HG03135 (cell line): ENCODE measurements around the gene IDI1.
"Not testable (repeated sequence)": the region's sequence is repeated elsewhere in the genome, so short reads cannot be mapped to it uniquely, and the experiment has no call there.

Source experiments
- ATAC-seq: cut with Tn5 transposase; IDR thresholded peaks from one replicate; pipeline ENCODE4 v1.9.1; 2021; ENCODE audit warnings: mild to moderate bottlenecking, moderate library complexity; ENCODE audit not compliant: unreplicated experiment

Gene IDI1

DNA sequence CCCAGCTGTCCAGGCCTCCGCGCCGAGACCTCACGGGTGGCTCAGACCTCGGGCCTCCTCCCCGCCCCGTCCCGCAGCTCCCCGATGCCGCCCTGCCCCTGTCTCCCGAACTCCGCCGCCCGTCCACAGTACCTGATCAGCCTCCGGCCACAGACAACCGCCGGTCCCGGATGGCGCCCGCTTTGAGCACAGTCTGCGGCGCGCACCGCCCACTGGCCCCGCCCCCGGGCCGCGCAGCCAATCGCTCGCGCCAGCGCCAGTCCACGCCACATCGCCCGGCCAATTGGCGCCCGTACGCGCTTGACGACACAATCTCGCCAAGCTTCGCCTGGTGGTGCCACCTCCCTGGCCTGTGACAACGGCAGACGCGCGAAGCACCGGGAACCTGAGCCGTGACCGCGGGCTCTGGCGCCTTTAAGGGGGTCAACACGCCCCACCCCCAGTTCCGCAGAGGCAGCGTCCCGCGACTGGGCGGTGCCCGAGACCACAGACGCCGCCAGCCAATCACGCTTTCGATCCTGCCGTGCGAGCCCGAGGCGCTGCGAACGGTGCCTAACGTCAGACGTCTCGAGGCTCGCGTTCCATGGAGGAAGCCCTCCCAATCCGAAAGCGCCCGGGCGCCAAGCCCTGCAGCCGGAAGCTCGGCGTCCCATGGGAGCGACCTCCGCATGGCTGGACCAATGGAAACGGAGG lies at the start of gene IDI1:
Gene IDI1 (minus strand): TSS at position 388 of the 693 bp plus-strand sequence. CDS start 116 bp downstream, at position 272.
- ATAC-seq: peak; percentile 80

DNA sequence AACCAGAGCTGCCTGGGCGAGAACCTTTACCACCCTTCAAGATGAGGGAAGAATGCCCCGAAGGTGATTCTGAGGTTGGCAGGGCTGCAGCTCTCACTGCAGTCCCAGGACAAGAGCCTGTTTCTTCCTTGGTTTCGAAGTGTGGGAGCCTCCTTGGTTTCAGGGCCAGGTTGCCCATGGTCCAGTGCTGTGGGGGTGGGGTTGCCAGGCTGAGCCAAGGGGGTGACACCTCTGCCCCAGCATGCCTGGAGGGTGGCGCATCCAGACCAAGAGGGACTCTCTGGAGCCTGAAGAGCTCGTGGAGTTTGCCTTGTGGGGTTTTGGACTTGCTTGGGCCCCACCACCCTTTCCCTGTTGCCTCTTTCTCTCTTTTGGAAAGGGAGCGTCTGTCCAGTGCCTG lies 48.5 kb upstream of the IDI1 start:
- no peak for ATAC-seq

DNA sequence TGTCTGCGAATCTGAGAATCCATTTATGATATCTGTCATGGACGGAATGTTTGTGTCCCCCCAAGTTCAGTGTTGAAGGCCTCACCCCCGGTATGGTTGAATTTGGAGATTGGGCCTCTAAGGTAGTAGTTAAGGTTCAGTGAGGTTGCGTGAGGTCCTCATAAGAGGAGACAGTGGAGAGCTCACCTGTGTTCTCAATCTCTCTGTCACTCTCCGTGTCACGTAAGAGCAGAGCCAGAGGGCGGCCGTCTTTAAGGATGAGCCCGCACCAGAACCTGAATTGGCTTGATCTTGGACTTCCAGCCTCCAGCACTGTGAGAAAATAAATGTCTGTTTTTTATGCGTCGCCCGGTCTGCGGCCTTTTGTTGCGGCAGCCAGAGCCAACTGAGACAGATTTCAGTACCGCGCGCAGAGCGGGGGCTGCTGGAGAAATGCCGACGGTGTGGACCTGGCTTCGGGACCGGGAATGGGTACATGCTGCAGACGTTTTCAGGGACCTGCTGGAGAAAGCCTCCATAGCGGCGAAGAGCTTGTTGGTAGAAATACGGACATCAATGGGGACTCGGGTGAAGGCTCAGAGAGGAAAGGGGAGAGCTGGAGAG lies 47.5 kb upstream of the IDI1 start:
- ATAC-seq: no peak

DNA sequence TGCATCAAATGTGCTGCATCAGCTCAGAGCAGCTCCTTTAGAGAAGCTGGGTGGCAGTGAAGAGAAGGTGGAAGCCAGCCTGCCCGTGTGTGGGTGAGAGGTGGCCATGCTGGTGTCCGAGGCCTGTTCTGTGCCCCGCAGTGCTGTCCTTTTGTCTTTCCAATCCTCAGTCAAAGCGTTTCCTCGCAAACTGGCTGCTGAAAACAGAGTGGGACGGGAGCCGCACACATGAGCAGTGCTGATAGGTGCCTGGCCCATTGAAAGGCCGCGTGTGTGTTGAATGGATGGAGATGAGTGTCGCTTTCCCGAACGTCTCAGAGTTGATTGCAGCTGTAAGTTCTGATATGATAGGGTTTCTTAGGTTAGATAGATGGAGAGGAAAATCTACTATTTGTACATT lies 46.6 kb upstream of the IDI1 start:
- ATAC-seq: no peak

DNA sequence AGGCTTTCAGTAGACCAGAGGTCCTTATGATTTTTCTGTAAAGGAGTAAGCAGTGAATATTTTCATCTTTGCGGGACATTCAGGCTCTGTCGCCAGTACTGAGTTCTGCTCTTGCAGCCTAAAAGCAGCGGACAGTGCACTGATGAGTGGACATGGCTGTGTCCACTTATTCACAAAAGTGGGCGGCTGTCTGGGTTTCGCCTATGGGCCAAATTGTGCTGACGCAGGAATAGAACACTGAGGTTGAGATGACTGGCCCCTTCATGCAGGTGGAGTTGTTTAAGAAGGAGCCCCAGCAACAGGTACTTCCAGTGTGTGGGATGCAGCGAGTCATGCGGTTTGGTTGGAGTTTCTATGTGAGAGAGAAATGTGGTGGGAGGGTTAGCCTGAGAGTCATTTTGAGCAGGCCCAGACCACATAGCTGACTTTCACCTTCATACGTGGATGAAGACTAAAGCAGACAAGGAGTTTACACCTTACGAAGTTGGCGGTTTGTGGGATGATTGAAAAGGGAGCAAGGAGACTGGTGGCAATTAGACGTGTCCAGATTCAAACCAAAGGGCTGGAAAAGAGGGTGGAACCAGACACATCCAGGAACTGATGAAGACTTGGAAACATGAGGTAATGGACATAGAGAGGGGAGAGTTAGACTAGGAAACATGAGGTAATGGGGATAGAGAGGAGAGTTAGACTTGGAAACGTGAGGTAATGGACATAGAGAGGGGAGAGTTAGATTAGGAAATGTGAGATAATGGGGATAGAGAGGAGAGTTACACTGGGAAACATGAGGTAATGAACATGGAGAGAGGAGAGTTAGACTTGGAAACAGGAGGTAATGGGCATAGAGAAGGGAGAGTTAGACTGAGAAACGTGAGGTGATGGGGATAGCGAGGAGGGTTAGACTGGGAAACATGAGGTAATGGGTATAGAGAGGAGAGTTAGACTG lies 45.5 kb upstream of the IDI1 start:
- ATAC-seq: no peak

DNA sequence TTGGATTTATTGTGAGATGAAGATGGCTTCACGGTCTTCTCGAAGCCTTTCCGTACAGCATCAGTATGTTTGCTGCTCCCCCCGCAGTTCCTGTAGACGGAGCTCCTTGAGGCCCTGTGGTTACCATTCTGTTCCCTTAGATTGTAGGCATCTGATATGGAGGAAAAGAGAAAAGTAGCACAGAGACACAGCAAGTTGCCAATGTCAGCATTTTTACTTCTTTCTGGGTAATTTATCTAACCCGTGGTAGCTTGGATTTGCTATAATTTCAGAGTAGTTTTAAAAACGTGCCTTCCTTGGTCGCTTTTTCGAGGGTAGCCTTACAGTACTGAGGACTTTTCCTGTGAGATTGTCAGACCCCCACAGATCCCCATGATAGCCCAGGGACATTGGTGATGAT lies 44.8 kb upstream of the IDI1 start:
- no peak for ATAC-seq

DNA sequence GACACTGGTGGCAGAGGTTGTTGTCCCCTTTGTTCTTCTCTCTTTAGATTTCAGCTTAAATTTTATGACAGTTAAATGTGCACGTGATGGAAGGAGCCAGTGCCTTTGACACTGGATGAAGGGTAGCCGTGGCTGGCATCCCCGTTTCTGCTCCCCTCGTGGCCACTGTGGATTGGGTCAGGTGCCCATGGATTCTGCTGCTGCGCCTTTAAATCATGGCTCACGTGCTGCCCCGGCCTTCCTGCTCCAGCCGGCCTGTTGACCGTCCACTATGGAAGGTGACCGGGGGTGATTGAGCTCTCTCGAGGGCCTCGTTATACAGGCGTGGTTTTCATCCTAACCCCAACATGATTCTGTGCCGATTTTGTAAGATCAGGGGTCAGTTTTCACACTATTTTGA lies 41.8 kb upstream of the IDI1 start:
- no peak for ATAC-seq

DNA sequence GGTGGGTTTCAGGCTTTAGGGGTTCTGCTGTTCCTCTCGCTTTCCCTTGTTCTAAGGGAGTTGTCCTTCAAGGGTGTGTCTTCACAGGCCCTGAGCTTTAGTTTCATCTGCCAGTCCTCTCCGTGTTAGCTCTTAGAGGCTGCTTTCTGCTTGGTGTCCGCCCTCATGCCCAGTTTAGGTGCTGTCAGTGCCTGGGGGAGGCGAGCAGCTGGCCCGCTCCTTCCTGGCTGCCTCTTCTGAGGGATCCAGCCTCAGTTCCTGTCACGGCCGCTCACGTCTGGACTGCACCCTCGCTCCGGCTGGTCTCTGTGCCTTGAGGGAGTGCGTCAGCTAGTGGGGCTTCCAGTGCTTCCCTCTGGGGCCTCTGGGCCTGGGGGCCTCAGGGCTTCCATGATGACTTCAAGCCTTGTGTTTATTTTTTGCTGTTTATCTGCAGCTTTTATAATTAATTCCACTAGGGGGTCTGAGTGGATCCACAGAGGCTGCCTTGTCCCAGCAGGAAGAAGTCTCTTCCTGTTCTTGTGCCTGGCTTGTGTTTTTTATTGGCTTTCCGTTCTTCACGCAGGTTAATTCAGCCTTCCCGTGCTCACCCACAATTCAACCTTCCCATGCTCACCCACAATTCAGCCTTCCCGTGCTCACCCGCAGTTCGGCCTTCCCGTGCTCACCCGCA lies 40.2 kb upstream of the IDI1 start:
- no peak for ATAC-seq

DNA sequence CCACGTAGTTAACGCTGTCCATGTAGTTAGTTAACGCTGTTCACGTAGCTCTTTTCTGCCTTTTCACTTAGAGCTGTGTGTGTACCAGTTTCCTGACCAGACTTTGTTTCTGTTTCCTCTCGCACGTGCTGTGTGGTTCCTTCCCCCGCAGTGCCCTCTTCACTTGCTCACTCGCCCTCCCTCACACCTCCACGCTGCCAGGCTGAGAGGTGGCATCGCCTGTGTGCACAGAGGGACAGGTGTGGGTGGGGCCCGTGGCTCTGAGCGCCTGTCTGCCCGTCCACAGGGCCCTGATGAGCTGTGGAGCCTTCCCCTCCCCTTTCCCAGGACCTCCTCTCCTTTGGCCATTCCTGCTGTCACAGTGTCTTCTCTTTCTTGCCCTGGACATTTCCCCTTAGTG lies 37.9 kb upstream of the IDI1 start:
- no peak for ATAC-seq

DNA sequence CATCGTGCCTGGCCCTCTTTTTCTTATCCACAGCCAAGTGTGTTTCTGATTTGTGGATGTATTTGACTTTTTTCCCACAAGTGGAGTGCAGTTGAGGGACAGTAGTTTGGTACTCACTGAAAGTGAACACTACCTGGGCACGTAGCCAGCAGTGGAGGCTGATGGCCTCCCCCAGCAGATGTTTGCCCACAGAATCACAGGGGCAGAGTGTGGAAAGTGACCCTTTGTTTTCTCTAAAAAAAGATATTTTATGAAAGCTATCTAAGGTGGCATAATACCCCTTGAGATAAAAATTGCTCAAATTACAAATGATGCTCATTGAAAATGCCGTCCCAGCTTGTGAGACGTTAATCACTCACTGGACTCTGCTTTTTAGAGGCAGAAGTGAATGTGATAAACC lies 36.3 kb upstream of the IDI1 start:
- no peak for ATAC-seq

DNA sequence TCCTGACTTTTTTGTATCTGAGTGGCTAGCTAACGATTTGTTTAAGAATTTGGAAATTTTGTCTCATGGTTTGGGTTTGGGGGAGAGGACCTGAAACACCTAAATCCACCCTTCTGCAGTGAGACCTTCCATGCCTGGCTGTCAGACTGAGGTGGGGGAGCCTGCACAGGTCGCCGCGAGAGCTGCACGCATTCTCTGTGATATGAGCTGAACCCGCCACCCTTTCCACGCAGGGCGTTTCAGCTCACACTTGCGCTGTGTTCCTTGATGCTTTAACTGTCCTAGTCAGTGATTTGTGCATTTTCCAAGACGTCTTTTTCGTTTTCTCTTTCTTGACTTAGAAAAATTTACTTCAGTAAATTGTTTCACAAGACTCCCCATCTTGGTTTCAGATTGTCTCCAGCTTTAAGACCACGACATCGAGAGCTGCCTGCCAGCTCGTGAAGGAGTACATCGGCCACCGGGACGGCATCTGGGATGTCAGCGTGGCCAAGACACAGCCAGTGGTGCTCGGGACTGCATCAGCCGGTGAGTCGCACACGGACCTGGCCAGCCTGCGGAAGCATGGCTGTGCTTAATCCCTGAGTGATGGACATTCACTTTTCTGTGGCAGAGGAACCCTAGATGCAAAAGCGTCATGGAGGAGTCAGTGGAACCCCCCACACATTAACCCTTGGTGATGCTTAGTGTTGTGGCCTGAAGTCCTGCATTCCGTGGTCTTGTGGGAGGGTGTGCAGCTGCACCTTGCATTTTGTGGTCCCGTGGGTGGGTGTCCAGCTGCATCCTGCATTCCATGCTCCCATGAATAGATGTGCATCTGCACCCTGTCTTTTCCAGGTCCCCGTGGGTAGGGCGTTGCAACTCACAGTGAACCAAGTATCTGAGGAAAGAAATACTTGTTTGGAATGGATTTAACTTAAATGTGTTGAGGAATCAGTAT lies 35.4 kb upstream of the IDI1 start:
- ATAC-seq: no peak

DNA sequence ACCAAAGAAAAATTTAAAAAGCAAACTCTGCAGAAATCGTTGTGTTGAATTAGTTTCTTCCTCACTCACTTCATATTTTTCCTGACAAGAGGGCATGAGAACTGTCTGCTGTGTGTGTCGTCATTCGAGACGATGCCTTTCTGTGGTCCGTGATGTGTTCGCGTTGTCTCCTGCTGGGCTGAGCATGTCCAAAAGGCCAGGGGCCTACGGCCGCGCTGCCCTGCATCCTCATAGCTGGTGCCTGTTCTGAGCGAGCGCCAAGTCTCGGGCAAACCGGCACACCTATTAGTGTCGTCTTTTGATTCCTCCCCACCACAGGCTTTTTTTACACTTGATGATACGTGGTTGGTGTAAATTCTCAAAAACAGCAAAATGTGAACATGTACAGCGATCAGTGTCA lies 34.7 kb upstream of the IDI1 start:
- no peak for ATAC-seq

DNA sequence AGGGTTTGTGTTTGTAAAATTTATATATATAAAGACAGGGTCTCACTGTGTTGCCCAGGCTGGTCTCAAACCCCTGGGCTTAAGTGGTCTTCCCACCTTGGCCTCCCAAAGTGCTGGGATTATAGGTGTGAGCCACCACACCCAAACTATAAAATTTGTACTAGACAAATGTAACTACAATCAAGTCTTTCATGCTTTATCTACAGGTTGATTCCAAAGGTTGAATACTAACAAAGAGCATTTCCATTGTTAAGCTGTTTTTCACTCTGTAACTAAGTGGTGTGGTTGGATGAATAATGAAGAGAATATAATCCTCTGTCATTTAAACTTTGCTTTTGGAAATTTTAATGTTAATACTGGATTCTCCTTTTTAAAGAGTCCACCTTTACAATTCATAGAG lies 29.7 kb upstream of the IDI1 start:
- ATAC-seq: no peak

DNA sequence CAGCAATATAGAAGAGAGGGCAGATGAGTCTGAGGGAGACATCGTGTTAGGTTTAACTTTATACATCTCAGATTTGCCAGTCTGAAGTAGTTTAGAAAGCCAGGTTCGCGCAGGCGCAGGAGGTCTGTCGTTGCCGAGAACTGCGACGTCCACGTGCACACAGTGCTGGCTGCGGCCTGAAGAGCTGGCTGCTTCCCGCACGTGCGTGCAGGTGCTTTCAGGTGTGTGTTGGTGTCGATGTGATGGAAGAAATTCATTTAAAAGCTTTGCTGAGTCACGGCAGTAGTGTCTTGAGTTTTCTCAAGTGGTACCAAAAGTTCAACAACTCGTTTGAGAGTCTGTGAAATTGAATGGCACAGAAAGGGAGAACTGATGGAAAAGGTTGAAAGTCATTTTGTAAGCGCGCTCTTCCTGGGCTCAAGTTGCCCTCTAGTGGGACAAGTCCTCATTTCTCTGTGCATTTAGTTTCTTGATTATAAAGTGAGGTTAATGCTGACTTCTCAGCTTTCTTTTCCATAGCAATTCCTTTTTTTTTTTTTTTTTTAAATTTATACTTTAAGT lies 25.9 kb upstream of the IDI1 start:
- no peak for ATAC-seq

DNA sequence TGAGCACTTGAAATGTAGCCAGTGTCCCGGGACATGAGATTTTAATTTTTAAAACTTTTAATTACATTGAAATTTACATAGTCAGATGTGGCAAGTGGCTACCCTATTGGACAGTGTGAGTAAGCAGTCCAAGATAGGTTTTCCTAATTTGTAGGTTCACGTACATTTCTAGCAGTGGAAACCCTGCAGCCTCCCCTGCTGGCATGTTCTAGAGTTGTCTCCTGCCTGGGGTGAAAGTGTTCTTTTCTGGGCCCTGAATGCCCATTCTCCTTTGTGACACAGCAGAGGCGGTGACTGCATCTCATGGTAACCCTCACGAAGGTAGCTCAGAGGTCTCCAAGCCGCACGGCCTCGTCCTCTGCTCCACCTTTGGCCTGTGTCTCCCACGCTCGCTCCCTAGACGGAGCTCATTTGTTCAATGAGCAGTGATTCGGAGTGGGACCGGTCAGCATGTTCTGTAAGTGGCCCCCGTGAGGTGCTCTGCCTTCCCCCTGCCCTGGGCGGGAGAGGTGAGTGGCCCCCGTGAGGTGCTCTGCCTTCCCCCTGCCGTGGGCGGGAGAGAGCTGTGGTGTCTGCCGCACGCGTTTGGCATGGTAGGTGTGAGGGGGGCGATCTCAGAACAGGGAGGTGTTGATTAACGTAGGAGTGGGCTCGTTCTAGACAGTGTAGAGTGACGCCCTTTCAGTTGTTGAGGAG lies 25.3 kb upstream of the IDI1 start:
- no peak for ATAC-seq

DNA sequence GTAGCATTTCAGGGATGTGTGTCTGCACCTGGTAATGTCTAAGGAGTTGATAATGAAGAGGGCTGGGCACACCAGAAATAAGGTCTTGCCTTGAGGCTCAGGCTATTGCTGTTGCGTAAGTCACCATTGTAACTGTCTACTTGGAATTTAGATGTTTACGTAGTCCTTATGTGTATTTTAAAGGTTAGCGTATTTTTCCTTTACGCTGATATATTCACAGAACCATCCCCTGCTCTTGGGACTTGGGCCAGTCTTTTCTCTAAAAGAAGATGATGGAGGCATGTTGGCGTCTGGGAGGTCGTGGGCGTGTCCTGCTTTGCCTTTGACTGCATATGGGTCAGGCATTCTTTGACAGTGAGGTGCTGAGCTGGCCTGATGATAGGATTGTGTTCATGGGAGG lies 22.0 kb upstream of the IDI1 start:
- ATAC-seq: no peak

DNA sequence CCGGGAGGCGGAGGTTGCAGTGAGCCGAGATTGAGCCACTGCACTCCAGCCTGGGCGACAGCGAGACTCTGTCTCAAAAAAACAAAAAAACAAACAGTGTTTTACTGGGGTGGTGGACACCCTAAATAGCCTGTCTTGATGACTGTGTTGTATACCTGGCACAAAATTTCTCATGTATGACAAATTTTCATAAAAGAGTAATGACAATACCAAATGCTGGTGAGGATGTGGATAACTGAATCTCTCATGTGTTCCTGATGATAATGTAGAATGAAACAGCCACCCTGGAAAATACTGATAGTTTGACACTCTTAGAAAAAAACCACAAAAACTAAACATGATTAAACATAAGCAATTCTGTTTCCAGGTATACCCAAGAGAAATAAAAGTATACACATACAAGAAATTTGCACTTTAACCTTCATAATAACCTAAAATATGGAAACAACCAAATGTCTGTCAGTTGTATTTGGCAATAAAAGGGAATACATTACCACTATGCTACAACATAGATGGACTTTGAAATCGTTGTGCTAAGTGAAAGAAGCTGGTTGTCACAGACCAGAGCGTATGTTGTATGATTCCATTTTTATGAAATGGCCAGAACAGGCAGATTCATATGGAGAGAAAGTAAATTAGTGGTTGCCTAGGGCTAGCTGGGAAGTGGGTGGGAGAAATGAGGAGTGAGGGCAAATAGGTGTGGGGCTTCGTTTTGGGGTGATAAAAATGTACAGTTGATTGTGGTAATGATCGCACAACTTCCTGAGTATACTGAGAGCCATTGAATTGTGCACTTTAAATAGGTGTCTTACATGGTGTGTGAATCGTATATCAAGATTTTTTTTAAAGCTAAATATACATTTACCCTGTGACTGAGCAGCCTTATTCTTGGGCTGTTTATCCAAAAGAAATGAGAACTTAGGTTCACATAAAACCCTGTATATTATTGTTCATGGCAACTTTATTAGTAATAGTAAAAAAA lies 19.8 kb upstream of the IDI1 start:
- ATAC-seq: no peak

DNA sequence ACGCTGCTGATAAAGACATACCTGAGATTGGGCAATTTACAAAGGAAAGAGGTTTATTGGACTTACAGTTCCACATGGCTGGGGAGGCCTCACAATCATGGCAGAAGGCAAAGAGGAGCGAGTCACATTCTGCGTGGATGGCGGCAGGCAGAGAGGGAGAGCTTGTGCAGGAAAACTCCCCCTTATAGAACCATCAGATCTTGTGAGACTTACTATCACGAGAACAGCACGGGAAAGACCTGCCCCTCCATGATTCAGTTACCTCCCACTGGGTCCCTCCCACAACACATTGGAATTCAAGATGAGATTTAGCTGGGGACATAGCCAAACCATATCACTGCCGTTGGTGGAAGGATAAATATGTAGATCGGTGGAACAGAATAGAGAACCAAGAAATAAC lies 17.8 kb upstream of the IDI1 start:
- not testable (repeated sequence) for ATAC-seq
